Caco-2 (cell line): ENCODE data around the gene TMEM200B. TPM values are rescaled to one million over a fixed set of nuclear protein-coding genes. Genes with fewer than 3 reads are reported as not detected.
A peak's percentile ranks its signal among the peaks of the same experiment; 100 is the strongest.
"Not testable (repeated sequence)": the region's sequence is repeated elsewhere in the genome, so short reads cannot be mapped to it uniquely, and the experiment has no call there.

Experiments
- BruUV-seq: library from RNA; stranded (reverse); fragments of 400-500 nt; replicated peaks from 2 replicates; lab custom pipeline; 2021; lab: Mats Ljungman, UMichigan
- CTCF ChIA-PET: fragments of 300-600 bp; sonication (Branson Sonifier 250); formaldehyde crosslinking; loops from one replicate; lab custom pipeline; 2022; ENCODE audit warnings: antibody characterized with exemption; lab: Charles Lee
- POLR2A ChIA-PET: fragments of 300-600 bp; sonication (Branson Sonifier 250); formaldehyde crosslinking; loops from one replicate; lab custom pipeline; 2022; ENCODE audit warnings: antibody characterized with exemption; lab: Charles Lee
- DNase-seq, 2 experiments: peaks; one replicate each; pipeline versions ENCODE4 v3.0.0 to v3.0.0-alpha.2; 2020 to 2022
- H3K27me3 ChIP-seq: replicated peaks from 2 replicates; pipeline ENCODE4 v1.6.0; 2011; ENCODE audit warnings: low read length; ENCODE audit not compliant: control insufficient read depth, insufficient read depth
- H3K36me3 ChIP-seq: 2 replicates; pipeline ENCODE4 v1.5.1; 2011; ENCODE audit warnings: low read length; ENCODE audit not compliant: control insufficient read depth, insufficient read depth
- H3K4me1 ChIP-seq: fragments of 250-450 bp; sonication (Bioruptor Pico); 2 replicates; pipeline ENCODE4 v1.5.1; 2020; ENCODE audit warnings: mild to moderate bottlenecking
- H3K4me3 ChIP-seq: 2 replicates; pipeline ENCODE4 v1.5.1; 2011; ENCODE audit warnings: low read depth, mild to moderate bottlenecking, control low read depth, low read length
- H3K9me3 ChIP-seq: fragments of 250-450 bp; sonication (Bioruptor Pico); 2 replicates; pipeline ENCODE4 v1.5.1; 2020; ENCODE audit warnings: mild to moderate bottlenecking, moderate library complexity
- H3K27ac Mint-ChIP-seq: one replicate; pipeline ENCODE4 v1.8.0; 2022; ENCODE audit warnings: mixed read lengths; ENCODE audit not compliant: unreplicated experiment
- H3K27me3 Mint-ChIP-seq: one replicate; pipeline ENCODE4 v1.8.0; 2022; ENCODE audit warnings: mixed read lengths; ENCODE audit not compliant: insufficient read depth, unreplicated experiment
- H3K36me3 Mint-ChIP-seq: one replicate; pipeline ENCODE4 v1.8.0; 2022; ENCODE audit warnings: mild to moderate bottlenecking, mixed read lengths; ENCODE audit not compliant: insufficient read depth, unreplicated experiment
- H3K4me1 Mint-ChIP-seq: one replicate; pipeline ENCODE4 v1.8.0; 2022; ENCODE audit warnings: low read depth, mixed read lengths; ENCODE audit not compliant: unreplicated experiment
- H3K4me3 Mint-ChIP-seq: one replicate; pipeline ENCODE4 v1.8.0; 2022; ENCODE audit warnings: mild to moderate bottlenecking, moderate library complexity, mixed read lengths; ENCODE audit not compliant: unreplicated experiment
- H3K9me3 Mint-ChIP-seq: one replicate; pipeline ENCODE4 v1.8.0; 2022; ENCODE audit warnings: mixed read lengths; ENCODE audit not compliant: unreplicated experiment
- intact Hi-C: fragments of 100-400 bp; cut with micrococcal nuclease; formaldehyde crosslinking; loops from one replicate; pipeline ENCODE4 v1.10.0; 2022; ENCODE audit not compliant: unreplicated experiment
- total RNA-seq: library from RNA; stranded (reverse); gene quantifications from 2 replicates; pipeline ENCODE4 v1.2.3, GENCODE V29; 2022
- TF ChIP-seq, protein P1 (sequence below), 2 experiments: fragments of 200-600 bp in 1 of 2; IDR thresholded peaks; 1 replicate in 1 of 2; 2 replicates in 1 of 2; pipeline versions ENCODE4 v1.5.1 to v1.8.0; 2011 to 2022; ENCODE audit warnings: antibody characterized with exemption in 1 of 2, control low read depth in 1 of 2, inconsistent platforms in 1 of 2, low read depth in 1 of 2, low read length in 1 of 2, mild to moderate bottlenecking in 1 of 2, moderate library complexity in 1 of 2; ENCODE audit not compliant: insufficient read depth in 1 of 2, severe bottlenecking in 1 of 2, unreplicated experiment in 1 of 2

The TMEM200B gene
- total RNA-seq, 1 experiment from 2014 or later: 3.3 TPM

DNA sequence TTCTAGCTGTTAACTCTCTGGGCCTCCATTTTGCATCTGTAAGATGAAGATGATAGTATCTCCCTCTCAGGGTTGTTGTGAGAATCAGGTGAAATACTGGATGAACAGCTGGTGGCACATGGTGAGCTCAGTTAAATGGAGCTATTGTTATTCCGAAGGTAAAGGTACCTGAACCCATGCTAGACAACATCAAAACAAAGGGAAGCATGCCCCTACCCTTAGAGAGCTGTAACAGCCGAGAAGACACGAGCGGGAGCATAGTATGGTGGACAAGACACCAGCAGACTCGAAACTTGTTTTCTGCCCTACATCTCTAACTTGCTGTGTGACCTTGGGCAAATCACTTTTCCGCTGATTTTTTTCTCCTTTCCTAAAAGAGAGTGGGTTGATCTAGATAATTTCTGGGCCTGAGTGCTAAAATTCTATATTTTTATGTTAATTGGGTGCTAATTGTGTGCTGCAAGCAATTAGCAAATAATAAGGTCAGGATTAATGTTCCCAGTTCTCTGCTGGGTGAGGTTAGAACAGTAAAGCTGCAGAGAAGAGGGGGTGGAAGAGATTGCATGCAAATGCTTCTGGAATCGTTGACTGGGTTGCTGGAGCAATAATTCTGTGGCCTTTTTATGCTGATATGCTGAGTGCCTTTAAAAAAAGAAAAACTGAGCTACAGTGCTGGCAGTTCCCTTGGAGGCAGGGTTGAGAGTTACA, 10.8 kb downstream of the TMEM200B start:
- TF ChIP-seq, protein P1, sequence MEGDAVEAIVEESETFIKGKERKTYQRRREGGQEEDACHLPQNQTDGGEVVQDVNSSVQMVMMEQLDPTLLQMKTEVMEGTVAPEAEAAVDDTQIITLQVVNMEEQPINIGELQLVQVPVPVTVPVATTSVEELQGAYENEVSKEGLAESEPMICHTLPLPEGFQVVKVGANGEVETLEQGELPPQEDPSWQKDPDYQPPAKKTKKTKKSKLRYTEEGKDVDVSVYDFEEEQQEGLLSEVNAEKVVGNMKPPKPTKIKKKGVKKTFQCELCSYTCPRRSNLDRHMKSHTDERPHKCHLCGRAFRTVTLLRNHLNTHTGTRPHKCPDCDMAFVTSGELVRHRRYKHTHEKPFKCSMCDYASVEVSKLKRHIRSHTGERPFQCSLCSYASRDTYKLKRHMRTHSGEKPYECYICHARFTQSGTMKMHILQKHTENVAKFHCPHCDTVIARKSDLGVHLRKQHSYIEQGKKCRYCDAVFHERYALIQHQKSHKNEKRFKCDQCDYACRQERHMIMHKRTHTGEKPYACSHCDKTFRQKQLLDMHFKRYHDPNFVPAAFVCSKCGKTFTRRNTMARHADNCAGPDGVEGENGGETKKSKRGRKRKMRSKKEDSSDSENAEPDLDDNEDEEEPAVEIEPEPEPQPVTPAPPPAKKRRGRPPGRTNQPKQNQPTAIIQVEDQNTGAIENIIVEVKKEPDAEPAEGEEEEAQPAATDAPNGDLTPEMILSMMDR (IDR thresholded peaks at IDR 0.05; ENCODE audit: insufficient read depth in 1 of 2, low read depth in 1 of 2, low read length in 1 of 2, severe bottlenecking in 1 of 2, unreplicated experiment in 1 of 2): no peak

DNA sequence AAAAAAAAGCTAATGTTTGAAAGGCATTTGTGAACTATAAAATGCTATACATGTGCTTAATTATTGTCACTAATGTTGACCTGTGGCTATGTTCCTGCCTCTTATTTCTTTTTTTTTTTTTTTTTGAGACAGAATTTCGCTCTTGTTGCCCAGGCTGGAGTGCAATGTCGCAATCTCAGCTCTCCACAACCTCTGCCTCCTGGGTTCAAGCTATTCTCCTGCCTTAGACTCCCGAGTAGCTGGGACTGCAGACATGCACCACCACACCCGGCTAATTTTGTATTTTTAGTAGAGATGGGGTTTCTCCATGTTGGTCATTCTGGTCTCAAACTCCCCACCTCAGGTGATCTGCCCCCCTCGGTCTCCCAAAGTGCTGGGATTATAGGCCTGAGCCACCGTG, 15.7 kb downstream of the TMEM200B start:
- POLR2A ChIA-PET, H3K36me3 ChIP-seq, H3K36me3 Mint-ChIP-seq, H3K4me1 ChIP-seq, CTCF ChIA-PET, intact Hi-C loops, H3K9me3 Mint-ChIP-seq, H3K4me3 Mint-ChIP-seq, H3K27me3 ChIP-seq, H3K27me3 Mint-ChIP-seq, DNase-seq, H3K9me3 ChIP-seq, H3K4me1 Mint-ChIP-seq, H3K27ac Mint-ChIP-seq, BruUV-seq, H3K4me3 ChIP-seq: not testable (repeated sequence)

More for the DNA sequence above, 10.8 kb downstream of the TMEM200B start:
- no peaks in the 10 kb centered on the region for H3K9me3 ChIP-seq
- no peaks in the 10 kb centered on the region for H3K27me3 ChIP-seq
- H3K4me1 ChIP-seq: no peaks in the 10 kb centered on the region
- POLR2A ChIA-PET: interaction anchor here (0.5 kb wide), 1 partner anchor 465 kb away, joined by 6 read pairs; no protein-coding TSS in a partner anchor
- no peak overlapping the region for H3K4me3 ChIP-seq
- CTCF ChIA-PET: no interaction called here
- no peak for DNase-seq
- H3K27me3 Mint-ChIP-seq: no peaks in the 10 kb centered on the region
- intact Hi-C loops: no loop called here
- no peaks in the 10 kb centered on the region for H3K9me3 Mint-ChIP-seq
- no peaks in the 10 kb centered on the region for H3K4me1 Mint-ChIP-seq
- no peak overlapping the region for H3K27ac Mint-ChIP-seq
- no TSS peak for BruUV-seq
- H3K4me3 Mint-ChIP-seq: no peak overlapping the region
- no peaks in the 10 kb centered on the region for H3K36me3 Mint-ChIP-seq
- no peaks in the 10 kb centered on the region for H3K36me3 ChIP-seq

DNA sequence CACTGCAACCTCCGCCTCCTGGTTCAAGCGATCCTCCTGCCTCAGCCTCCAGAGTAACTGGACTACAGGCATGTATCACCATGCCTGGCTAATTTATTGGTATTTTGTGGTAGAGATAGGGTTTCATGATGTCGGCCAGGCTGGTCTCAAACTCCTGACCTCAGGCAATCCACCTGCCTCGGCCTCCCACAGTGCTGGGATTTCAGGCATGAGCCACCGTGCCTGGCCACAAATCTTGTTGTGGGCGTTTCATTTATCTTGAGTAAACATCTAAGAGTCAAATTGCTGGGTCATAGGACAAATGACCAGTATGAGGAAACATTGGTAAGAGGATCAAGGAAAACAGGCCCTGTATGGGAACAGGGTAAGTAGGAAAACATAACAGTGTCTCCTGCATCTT, 17.9 kb downstream of the TMEM200B start:
- no peak overlapping the region for H3K4me3 ChIP-seq
- H3K36me3 ChIP-seq: no peaks in the 10 kb centered on the region
- peak; percentile 36 to 53 for DNase-seq
- ChIA-PET CTCF (interaction anchor here (0.9 kb wide), 1 partner anchor 11 kb away, joined by 4 read pairs; no protein-coding TSS in a partner anchor), POLR2A (interaction anchor here (1.0 kb wide), 1 partner anchor 76 kb away, joined by 6 read pairs; the partner anchor contains the start of gene SRSF4)
- Mint-ChIP-seq H3K4me3 (no peak overlapping the region), H3K9me3 (no peaks in the 10 kb centered on the region), H3K27ac (no peak overlapping the region), H3K36me3 (no peaks in the 10 kb centered on the region), H3K4me1 (no peaks in the 10 kb centered on the region), H3K27me3 (no peaks in the 10 kb centered on the region)
- TF ChIP-seq, protein P1 (IDR thresholded peaks at IDR 0.05; ENCODE audit: insufficient read depth in 1 of 2, low read depth in 1 of 2, low read length in 1 of 2, severe bottlenecking in 1 of 2, unreplicated experiment in 1 of 2): no peak
- no peaks in the 10 kb centered on the region for H3K27me3 ChIP-seq
- H3K4me1 ChIP-seq: no peaks in the 10 kb centered on the region
- BruUV-seq: no TSS peak
- intact Hi-C loops: no loop called here
- no peaks in the 10 kb centered on the region for H3K9me3 ChIP-seq
